Activated T-helper 17 cell treated with anti-CD3 and anti-CD28 coated beads, Interleukin-2, amount 50 U/mL, for 72 hours (primary cell): ENCODE data around the gene CASZ1. TPM values are rescaled to one million over a fixed set of nuclear protein-coding genes. Genes with fewer than 3 reads are reported as not detected.

Experiments used
- ATAC-seq: fragments of 150-1000 bp; cut with Tn5 transposase; replicated peaks from 2 replicates; pipeline ENCODE4 v1.10.0; 2021; ENCODE audit warnings: mild to moderate bottlenecking, moderate library complexity
- H3K27ac Mint-ChIP-seq: one replicate; pipeline ENCODE4 v1.8.0; 2022; ENCODE audit warnings: mixed read lengths
- H3K27me3 Mint-ChIP-seq: one replicate; pipeline ENCODE4 v1.8.0; 2022; ENCODE audit warnings: mixed read lengths
- H3K36me3 Mint-ChIP-seq: one replicate; pipeline ENCODE4 v1.8.0; 2022; ENCODE audit warnings: low read depth, mild to moderate bottlenecking, mixed read lengths
- H3K4me1 Mint-ChIP-seq: one replicate; pipeline ENCODE4 v1.8.0; 2022; ENCODE audit warnings: mixed read lengths
- H3K4me3 Mint-ChIP-seq: one replicate; pipeline ENCODE4 v1.8.0; 2022; ENCODE audit warnings: mild to moderate bottlenecking, mixed read lengths
- H3K9me3 Mint-ChIP-seq: one replicate; pipeline ENCODE4 v1.8.0; 2022; ENCODE audit warnings: mixed read lengths
- total RNA-seq, 2 donors: library from RNA; stranded (reverse); gene quantifications; one replicate each; pipeline ENCODE4 v1.2.3, GENCODE V29; 2022

CASZ1 gene
- total RNA-seq, 2 donors from 2014 or later, result 2.6 to 4.3 TPM

- no peaks in the 10 kb centered on the region for H3K4me1 Mint-ChIP-seq
- H3K36me3 Mint-ChIP-seq, result no peaks in the 10 kb centered on the region
- H3K27me3 Mint-ChIP-seq, result no peaks in the 10 kb centered on the region
- no peak for ATAC-seq
- H3K9me3 Mint-ChIP-seq, result no peaks in the 10 kb centered on the region
- H3K27ac Mint-ChIP-seq, result no peak overlapping the region
- H3K4me3 Mint-ChIP-seq, result no peak overlapping the region
Observed at GRCh38 chr1:10664251-10664650, 132.2 kb downstream of the CASZ1 start.

DNA sequence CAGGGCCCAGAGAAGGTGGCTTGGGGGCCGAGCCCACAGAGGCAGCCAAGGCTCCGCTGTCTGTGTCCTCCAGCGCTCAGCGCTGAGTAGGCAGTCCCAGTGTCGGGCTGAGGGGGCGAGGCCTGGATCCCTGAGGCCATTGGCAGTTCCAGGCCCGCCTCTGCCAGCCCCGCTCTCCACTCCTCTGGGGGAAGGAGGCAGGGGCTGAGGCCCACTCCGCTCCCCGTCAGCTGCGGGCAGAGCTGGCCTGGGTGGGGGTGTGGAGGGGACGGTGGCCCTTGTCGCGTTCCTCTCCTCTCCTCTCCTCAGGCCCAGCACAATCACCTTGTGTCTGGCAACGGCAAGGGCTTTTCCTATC, 132.8 kb downstream of the CASZ1 start:
- Mint-ChIP-seq H3K36me3 (no peaks in the 10 kb centered on the region), H3K27me3 (no peaks in the 10 kb centered on the region), H3K4me1 (no peaks in the 10 kb centered on the region), H3K9me3 (no peaks in the 10 kb centered on the region), H3K27ac (no peak overlapping the region), H3K4me3 (no peak overlapping the region)
- no peak for ATAC-seq

DNA sequence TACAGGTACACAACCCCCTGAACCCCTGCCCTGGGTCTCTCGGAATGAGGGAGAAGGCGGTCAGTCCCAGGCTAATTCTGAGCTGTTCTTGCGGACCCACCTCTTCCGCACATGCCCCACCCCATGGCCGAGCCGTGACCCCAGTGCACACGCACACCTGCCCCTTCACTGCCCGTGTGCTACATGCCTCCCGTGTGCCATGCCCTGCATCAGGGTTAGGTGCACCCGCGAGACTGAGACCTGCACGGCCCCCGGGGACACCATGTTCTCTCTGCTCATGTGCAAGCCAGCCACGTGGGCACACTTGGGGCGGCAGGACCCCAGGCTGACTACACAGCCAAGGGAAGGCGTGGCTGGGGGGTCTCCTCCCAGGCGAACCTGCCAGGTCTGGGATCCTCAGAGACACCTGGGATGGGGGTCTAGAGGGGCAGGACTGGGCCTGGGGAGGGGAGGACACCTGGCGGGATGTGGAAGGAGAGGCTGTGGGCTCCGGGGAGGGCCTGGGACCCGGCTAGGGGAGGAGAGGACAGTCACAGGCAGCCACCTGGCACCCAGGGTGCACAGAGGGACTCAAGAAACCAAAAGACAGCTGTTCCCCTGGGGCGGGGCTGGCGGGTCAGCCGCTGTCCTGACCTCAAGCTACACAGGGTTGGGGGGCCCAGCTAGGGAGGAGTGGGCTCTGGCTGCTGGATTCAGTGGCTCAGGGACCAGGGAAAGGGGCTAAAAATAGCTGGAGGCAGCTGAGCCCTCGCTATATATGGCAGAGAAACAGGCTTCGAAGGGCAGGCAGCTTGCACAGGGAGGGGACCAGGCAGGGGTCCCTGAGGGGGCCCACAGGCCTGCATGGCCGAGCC, 133.4 kb downstream of the CASZ1 start:
- Mint-ChIP-seq H3K9me3 (no peaks in the 10 kb centered on the region), H3K4me3 (no peak overlapping the region), H3K36me3 (no peaks in the 10 kb centered on the region), H3K4me1 (no peaks in the 10 kb centered on the region), H3K27me3 (no peaks in the 10 kb centered on the region), H3K27ac (no peak overlapping the region)
- ATAC-seq, result no peak

- H3K27ac Mint-ChIP-seq, result no peak overlapping the region
- no peaks in the 10 kb centered on the region for H3K4me1 Mint-ChIP-seq
- no peak overlapping the region for H3K4me3 Mint-ChIP-seq
- no peaks in the 10 kb centered on the region for H3K36me3 Mint-ChIP-seq
- no peak for ATAC-seq
- H3K9me3 Mint-ChIP-seq, result no peaks in the 10 kb centered on the region
- no peaks in the 10 kb centered on the region for H3K27me3 Mint-ChIP-seq
Observed at GRCh38 chr1:10662090-10662688, 134.3 kb downstream of the CASZ1 start.

DNA sequence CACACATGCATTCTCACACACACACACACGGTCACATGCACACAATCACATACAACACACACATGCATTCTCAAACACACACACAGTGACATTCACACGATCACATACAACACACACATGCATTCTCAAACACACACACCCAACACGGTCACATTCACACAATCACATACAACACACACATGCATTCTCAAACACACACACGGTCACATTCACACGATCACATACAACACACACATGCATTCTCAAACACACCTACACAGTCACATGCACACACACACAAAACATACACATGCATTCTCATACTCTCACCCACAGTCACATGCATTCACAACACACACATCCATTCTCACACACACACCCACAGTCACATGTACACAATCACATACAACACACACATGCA, 135.0 kb downstream of the CASZ1 start:
- no peak overlapping the region for H3K4me3 Mint-ChIP-seq
- H3K36me3 Mint-ChIP-seq, result no peaks in the 10 kb centered on the region
- H3K27ac Mint-ChIP-seq, result no peak overlapping the region
- H3K27me3 Mint-ChIP-seq, result no peaks in the 10 kb centered on the region
- ATAC-seq, result no peak
- no peaks in the 10 kb centered on the region for H3K9me3 Mint-ChIP-seq
- H3K4me1 Mint-ChIP-seq, result no peaks in the 10 kb centered on the region

- Mint-ChIP-seq H3K36me3 (no peaks in the 10 kb centered on the region), H3K4me3 (no peak overlapping the region), H3K4me1 (no peaks in the 10 kb centered on the region), H3K27ac (no peak overlapping the region), H3K27me3 (no peaks in the 10 kb centered on the region), H3K9me3 (no peaks in the 10 kb centered on the region)
- ATAC-seq, result no peak
Observed at GRCh38 chr1:10659646-10660540, 136.6 kb downstream of the CASZ1 start.

DNA sequence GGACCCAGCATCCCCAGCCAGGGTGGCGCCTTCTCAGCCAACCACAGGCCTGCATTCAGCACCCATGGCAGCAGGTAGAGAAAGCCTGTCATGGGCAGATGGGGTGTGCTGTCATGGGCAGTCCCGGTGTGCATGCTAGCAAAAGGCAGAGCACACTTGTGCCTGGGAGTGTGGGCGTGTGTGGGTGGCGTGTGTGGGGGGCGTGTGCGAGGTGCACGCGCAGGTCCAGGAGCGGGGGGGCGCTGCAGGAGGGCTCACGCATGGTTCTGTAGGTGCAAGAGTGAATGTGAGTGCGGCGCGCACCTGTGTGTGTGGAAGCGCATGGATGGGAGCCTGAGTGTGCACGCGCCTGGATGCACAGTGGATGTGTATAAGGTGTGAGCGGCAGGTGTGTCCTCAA, 137.2 kb downstream of the CASZ1 start:
- Mint-ChIP-seq H3K4me1 (no peaks in the 10 kb centered on the region), H3K36me3 (no peaks in the 10 kb centered on the region), H3K4me3 (no peak overlapping the region), H3K27me3 (no peaks in the 10 kb centered on the region), H3K27ac (no peak overlapping the region), H3K9me3 (no peaks in the 10 kb centered on the region)
- ATAC-seq, result no peak

DNA sequence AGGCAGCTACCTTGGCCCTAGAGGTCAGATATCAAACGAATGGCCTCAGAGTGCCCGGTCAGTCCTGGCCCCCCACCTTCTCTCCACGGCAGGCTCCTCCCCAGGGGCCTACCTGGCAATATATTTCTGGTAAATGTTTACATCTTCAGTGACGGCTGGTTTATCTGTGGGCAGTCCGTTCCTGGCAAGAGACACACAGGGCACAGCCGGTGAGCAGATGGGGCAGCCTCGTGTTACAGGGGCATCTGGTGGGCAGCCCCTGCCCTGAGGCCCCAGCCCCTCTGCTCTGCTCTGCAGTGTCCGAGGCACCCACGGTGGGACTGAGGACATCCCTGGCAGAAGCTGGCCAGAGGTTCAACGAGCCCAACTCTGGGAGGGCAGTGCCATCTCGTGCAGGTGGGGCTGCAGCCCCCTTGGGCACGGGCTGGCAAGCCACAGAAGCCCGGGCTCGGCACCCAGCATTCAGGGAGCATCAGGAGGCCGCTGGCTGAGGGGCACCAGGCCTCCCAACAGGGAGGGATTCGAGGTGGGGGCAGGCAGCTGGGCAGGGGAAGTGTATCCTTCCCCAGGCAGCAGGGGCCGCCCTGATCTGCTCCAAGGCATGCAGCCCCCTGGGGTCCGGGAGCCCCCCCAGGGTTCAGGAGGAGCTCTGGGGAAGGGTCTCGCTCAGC, 137.9 kb downstream of the CASZ1 start:
- Mint-ChIP-seq H3K4me3 (no peak overlapping the region), H3K4me1 (no peaks in the 10 kb centered on the region), H3K36me3 (no peaks in the 10 kb centered on the region), H3K27ac (no peak overlapping the region), H3K27me3 (no peaks in the 10 kb centered on the region), H3K9me3 (no peaks in the 10 kb centered on the region)
- no peak for ATAC-seq

DNA sequence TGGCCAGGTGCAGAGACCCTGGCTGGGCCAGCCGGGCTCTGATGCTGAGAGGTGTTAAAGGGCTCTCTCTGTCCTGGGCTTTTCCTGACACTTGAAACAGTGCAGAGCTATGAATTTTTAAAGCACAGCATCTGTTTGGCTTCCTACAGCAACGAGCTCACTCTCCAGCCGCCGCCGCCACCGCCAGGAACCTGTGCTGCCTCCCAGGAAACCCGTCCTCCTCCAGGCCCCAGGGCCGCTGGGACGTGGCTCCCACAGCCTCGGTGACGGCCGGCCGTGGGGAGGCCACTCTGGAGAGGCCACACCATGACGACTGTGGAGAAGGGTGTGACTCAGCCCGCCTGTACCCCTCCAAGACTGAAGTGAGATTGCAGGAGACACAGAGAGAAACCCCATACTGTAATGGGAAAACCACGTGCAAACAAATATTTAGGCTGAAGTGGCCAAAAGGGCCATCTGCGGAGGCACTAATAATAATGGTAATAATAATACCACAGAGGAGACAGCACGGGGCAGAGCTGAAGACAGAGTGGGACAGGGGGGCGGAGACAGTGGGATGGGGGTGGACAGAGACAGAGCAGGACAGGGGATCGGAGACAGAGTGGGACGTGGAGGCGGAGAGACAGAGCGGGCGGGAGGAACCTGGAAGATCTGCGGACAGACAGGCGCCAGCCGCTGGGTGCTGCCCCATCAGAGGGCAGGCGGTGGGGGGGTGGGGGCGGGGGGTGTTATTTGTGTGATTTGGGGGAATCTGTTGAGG, 139.2 kb downstream of the CASZ1 start:
- Mint-ChIP-seq H3K9me3 (no peaks in the 10 kb centered on the region), H3K27ac (no peak overlapping the region), H3K4me1 (no peaks in the 10 kb centered on the region)

DNA sequence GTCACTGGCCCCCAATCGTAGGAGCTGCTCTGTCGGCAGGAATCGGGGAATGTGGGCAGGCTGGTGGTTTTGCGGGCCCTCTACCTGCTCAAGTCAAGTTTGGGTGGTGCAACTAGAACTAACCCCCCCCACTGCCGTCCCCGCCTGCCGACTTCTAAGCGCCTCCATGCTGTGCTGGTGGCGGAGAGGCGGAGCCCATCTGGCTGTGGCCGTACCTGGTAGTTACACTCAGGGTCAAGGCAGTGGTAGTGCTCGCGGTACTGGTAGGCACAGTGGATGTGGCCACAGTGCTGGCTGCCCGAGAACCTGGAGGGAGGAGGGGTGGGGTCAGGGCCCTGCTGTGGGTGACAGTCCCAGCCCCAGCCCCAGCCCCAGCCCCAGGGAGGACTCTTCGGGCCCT, 140.0 kb downstream of the CASZ1 start:
- H3K4me3 Mint-ChIP-seq, result no peak overlapping the region
- H3K4me1 Mint-ChIP-seq, result no peaks in the 10 kb centered on the region
- no peaks in the 10 kb centered on the region for H3K9me3 Mint-ChIP-seq
- H3K36me3 Mint-ChIP-seq, result no peaks in the 10 kb centered on the region
- H3K27me3 Mint-ChIP-seq, result no peaks in the 10 kb centered on the region
- no peak overlapping the region for H3K27ac Mint-ChIP-seq
- no peak for ATAC-seq

More for the DNA sequence above, 139.2 kb downstream of the CASZ1 start:
- Mint-ChIP-seq H3K36me3 (no peaks in the 10 kb centered on the region), H3K27me3 (no peaks in the 10 kb centered on the region), H3K4me3 (no peak overlapping the region)
- no peak for ATAC-seq

DNA sequence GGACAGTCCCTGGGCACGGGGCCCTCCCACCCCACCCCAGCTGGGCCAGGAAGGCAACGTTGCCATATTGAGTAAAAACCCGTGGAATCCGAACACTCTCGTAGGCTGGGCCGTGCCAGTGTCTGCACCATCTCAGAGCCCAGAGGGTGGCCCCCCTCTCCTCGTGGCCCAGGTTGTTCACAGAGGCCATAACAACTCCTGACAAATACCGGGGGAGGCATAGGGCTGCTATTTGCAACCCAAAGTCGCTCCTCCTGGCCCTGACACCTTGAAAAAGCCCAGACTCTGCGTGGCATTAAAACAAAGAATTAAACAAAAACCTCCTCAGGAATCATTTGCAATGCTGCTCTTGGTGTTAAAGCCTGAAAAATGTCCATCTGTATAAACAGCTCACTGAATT, 141.4 kb downstream of the CASZ1 start:
- Mint-ChIP-seq H3K4me3 (no peak overlapping the region), H3K36me3 (no peaks in the 10 kb centered on the region), H3K4me1 (no peaks in the 10 kb centered on the region), H3K9me3 (no peaks in the 10 kb centered on the region), H3K27ac (no peak overlapping the region), H3K27me3 (no peaks in the 10 kb centered on the region)
- ATAC-seq, result no peak

DNA sequence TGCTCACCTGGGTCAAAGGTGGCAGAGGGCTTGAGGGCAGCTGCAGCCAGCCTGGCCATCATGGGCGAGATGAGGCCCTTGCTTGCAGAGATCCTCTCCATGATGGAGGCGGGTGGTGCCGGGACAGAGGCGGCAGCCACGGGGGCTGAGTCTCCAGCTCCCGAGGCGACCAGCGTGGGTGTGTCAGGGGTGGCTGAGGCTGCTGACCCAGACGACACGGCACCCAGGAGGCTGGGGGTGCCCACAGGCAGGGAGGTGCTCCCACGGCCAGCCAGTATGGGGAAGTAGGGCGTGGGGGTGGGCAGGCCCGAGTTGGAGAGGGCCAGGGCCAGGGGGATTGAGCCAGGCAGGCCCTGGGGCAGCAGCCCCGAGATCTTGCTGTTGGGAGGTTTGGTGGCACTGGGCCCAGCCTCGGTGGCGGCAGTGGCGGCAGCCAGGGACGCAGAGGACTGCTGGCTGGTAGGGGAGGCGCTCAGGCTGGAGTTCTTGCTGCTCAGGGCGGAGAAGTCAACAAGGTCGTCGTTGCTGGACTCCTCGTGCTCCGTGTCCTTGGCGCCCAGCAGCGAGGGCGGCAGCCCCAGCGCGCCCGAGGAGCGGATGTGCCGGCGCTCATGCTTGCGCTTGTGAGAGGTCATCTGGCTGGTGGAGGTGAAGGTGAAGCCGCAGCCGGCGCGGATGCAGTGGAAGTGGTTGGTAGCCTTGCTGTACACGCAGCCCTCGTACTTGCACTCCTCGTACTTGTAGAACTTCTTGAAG, 142.9 kb downstream of the CASZ1 start:
- Mint-ChIP-seq H3K4me1 (no peaks in the 10 kb centered on the region), H3K27me3 (no peaks in the 10 kb centered on the region), H3K36me3 (no peaks in the 10 kb centered on the region), H3K27ac (no peak overlapping the region), H3K4me3 (no peak overlapping the region), H3K9me3 (no peaks in the 10 kb centered on the region)
- ATAC-seq, result no peak

GRCh38 chr1:10652626-10653025, 143.8 kb downstream of the CASZ1 start:
- no peak overlapping the region for H3K27ac Mint-ChIP-seq
- no peak overlapping the region for H3K4me3 Mint-ChIP-seq
- no peaks in the 10 kb centered on the region for H3K27me3 Mint-ChIP-seq
- no peak for ATAC-seq
- no peaks in the 10 kb centered on the region for H3K9me3 Mint-ChIP-seq
- no peaks in the 10 kb centered on the region for H3K36me3 Mint-ChIP-seq
- no peaks in the 10 kb centered on the region for H3K4me1 Mint-ChIP-seq
